Left ventricle myocardium inferior (tissue), 1 donor: ENCODE results near the gene SIRT2. TPM values are rescaled to one million over a fixed set of nuclear protein-coding genes. Genes with fewer than 3 reads are reported as not detected.
"Not testable (repeated sequence)": the region's sequence is repeated elsewhere in the genome, so short reads cannot be mapped to it uniquely, and the experiment has no call there.

Source experiments
- DNase-seq: peaks from one replicate; pipeline ENCODE4 v3.0.0-alpha.2; 2020
- H3K27ac ChIP-seq: fragments of 200-600 bp; replicated peaks from 2 replicates; pipeline ENCODE4 v1.8.0; 2021
- H3K27me3 ChIP-seq: fragments of 200-600 bp; 2 replicates; pipeline ENCODE4 v1.8.0; 2021; ENCODE audit warnings: low read depth
- H3K36me3 ChIP-seq: fragments of 200-600 bp; 2 replicates; pipeline ENCODE4 v1.8.0; 2021
- H3K4me1 ChIP-seq: fragments of 200-600 bp; 2 replicates; pipeline ENCODE4 v1.8.0; 2021
- H3K4me3 ChIP-seq: fragments of 200-600 bp; 2 replicates; pipeline ENCODE4 v1.8.0; 2021; ENCODE audit warnings: mild to moderate bottlenecking, moderate library complexity
- H3K9me3 ChIP-seq: fragments of 200-600 bp; replicated peaks from 2 replicates; pipeline ENCODE4 v1.8.0; 2021
- CTCF ChIP-seq: fragments of 200-600 bp; IDR thresholded peaks from 2 replicates; pipeline ENCODE4 v1.8.0; 2021; ENCODE audit warnings: antibody characterized with exemption, mild to moderate bottlenecking, borderline replicate concordance
- intact Hi-C: fragments of 100-400 bp; cut with micrococcal nuclease; formaldehyde crosslinking; loops from one replicate; pipeline ENCODE4 v1.11.0; 2022
- total RNA-seq: library from RNA; stranded (reverse); fragmentation: NEBNext Ultra II Directional; extraction: Animal tissue kit (Norgen Biotek cat#: 25700); gene quantifications from one replicate; pipeline ENCODE4 v1.2.1, GENCODE V29; 2021
- donor health status: DM: no; HTN: yes; CAD: no; lungs with severe emphysema.

The SIRT2 gene
- total RNA-seq, 1 donor from 2014 or later, result 99.0 TPM

GRCh38 chr19:38861368-38861767, 38.0 kb downstream of the SIRT2 start:
- TF ChIP-seq CTCF, result no peak
- DNase-seq, result no peak
- intact Hi-C loops, result no loop called here
- no peak overlapping the region for H3K4me3 ChIP-seq
- H3K27me3 ChIP-seq, result no peaks in the 10 kb centered on the region
- H3K27ac ChIP-seq, result peak overlapping the region; percentile 83
- H3K9me3 ChIP-seq, result no peaks in the 10 kb centered on the region
- no peaks in the 10 kb centered on the region for H3K36me3 ChIP-seq
- H3K4me1 ChIP-seq, result peaks cover 30% of the 10 kb centered on the region

- H3K9me3 ChIP-seq, H3K36me3 ChIP-seq, DNase-seq, H3K27me3 ChIP-seq, H3K4me3 ChIP-seq, intact Hi-C loops, H3K27ac ChIP-seq: not testable (repeated sequence)
- H3K4me1 ChIP-seq, result peaks cover 27% of the 10 kb centered on the region
These were observed 39.7 kb downstream of the SIRT2 start for GRCh38 chr19:38859631-38860204.

DNA sequence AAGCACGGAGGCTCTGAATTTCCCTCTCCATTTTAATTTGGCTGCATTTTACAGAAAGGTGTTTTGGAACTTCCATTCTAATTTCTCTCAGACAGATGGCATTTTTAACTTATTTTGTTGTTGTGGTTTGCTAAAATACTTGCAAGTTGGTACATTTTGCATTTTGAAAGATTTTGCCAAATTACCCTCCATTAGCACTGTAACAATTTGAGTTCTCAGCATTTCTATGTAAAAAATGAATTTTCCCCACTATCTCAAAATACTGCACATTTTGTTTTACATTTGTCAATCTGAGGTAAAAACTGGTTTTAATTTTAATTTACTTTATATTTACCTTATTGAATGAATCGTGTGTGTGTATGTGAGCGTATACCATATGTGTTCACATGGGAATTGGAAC, 42.6 kb downstream of the SIRT2 start:
- no peak overlapping the region for H3K27ac ChIP-seq
- peaks cover 14% of the 10 kb centered on the region for H3K4me1 ChIP-seq
- no peak overlapping the region for H3K4me3 ChIP-seq
- no peak for DNase-seq
- TF ChIP-seq CTCF, result no peak
- H3K36me3 ChIP-seq, result no peaks in the 10 kb centered on the region
- H3K9me3 ChIP-seq, result no peaks in the 10 kb centered on the region
- intact Hi-C loops, result no loop called here
- H3K27me3 ChIP-seq, result no peaks in the 10 kb centered on the region

DNA sequence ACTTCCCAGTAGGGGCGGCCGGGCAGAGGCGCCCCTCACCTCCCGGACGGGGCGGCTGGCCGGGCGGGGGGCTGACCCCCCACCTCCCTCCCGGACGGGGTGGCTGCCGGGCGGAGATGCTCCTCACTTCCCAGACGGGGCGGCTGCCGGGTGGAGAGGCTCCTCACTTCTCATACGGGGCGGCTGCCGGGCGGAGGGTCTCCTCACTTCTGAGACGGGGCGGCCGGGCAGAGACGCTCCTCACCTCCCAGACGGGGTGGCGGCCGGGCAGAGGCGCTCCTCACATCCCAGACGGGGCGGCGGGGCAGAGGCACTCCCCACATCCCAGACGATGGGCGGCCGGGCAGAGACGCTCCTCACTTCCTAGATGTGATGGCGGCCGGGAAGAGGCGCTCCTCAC, 43.7 kb downstream of the SIRT2 start:
- intact Hi-C loops, result not testable (repeated sequence)

GRCh38 chr19:38854961-38855360, 44.5 kb downstream of the SIRT2 start:
- H3K27ac ChIP-seq, H3K36me3 ChIP-seq, H3K4me3 ChIP-seq, intact Hi-C loops, DNase-seq, H3K9me3 ChIP-seq, H3K27me3 ChIP-seq: not testable (repeated sequence)
- peaks cover 22% of the 10 kb centered on the region for H3K4me1 ChIP-seq

More for the DNA sequence above, 43.7 kb downstream of the SIRT2 start:
- H3K27me3 ChIP-seq, H3K27ac ChIP-seq, DNase-seq, H3K9me3 ChIP-seq, H3K4me3 ChIP-seq, H3K36me3 ChIP-seq: not testable (repeated sequence)
- peaks cover 21% of the 10 kb centered on the region for H3K4me1 ChIP-seq

- peak overlapping the region; percentile 81 for H3K4me3 ChIP-seq
- H3K9me3 ChIP-seq, result no peaks in the 10 kb centered on the region
- peak overlapping the region; percentile 97 for H3K27ac ChIP-seq
- intact Hi-C loops, result no loop called here
- DNase-seq, result no peak
- peaks cover 5% of the 10 kb centered on the region for H3K36me3 ChIP-seq
- H3K27me3 ChIP-seq, result no peaks in the 10 kb centered on the region
- peaks cover 34% of the 10 kb centered on the region for H3K4me1 ChIP-seq
- no peak for TF ChIP-seq CTCF
These were observed 46.2 kb downstream of the SIRT2 start for GRCh38 chr19:38853214-38853613.

DNA sequence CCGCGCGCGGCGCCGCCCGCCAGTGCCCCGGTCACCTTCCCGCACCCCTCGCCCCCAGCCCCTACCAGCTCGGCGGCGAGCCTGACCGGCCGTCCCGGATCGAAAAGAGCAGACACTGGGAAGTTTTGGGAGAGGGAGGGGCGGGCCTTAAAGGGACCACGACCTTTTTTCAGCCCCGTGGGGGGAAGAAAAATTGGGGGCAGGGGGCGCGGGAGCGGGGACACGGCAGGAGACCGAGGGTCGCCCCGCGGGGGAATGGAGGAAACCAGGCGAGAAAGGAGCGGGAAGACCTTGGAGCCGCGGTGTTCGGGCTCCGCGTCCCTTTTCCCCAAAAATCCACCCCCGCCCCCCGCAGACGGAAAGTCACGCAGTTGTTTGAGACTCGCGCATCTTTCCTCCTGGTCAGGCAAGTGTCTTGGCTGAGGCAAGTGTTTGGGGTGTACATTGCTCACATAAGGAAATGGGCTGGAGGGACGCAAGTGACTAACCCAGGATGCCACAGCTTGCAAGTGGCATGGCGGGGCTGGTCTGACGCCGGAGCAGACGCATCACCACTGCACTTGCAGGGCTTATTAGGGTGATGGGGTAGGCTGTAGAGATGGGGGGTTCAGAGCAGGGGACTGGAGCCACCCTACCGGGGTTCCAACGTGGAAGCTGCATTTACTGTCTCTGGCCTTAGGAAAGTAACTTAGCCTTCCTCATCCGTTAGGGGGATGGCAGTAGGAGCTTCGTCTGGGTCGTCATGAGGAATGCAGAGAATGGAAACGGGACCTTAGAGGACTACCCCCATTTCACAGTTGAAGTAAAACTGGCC, 47.0 kb downstream of the SIRT2 start:
- Histone ChIP-seq H3K36me3 (peaks cover 10% of the 10 kb centered on the region), H3K9me3 (no peaks in the 10 kb centered on the region), H3K4me3 (peak overlapping the region; percentile 81), H3K4me1 (peaks cover 42% of the 10 kb centered on the region), H3K27me3 (no peaks in the 10 kb centered on the region), H3K27ac (peak overlapping the region; percentile 97)
- peak; percentile 69 for DNase-seq
- TF ChIP-seq CTCF, result no peak
- intact Hi-C loops, result no loop called here
